Measurements from ENCODE around the gene ZMYM2. TPM values are rescaled to one million over a fixed set of nuclear protein-coding genes. Genes with fewer than 3 reads are reported as not detected.

The ZMYM2 gene
- total and polyA plus RNA-seq, 2 donors (not counting 3 experiments of a cell fraction or from before 2014, with no cell fraction given) = 14.7 to 75.3 TPM

- POLR2A ChIA-PET = no interaction called here
- BruUV-seq (replicated peaks) = no TSS peak
Observed at GRCh38 chr13:20000062-20000552, 41.6 kb downstream of the ZMYM2 start.

More at GRCh38 chr13:20000062-20000552, 41.6 kb downstream of the ZMYM2 start:
- dilution Hi-C loops (cut with MboI; ENCODE audit: extremely low pct_ligation_motif_present, low sequenced_read_pairs) = no loop called here
- Histone ChIP-seq H3K36me3 (ENCODE audit: control insufficient read depth in 2 of 2, extremely low read depth in 1 of 2, insufficient read depth in 2 of 2, low read length in 2 of 2) (peaks cover 4% of the 10 kb centered on the region in 2 experiments), H3K27me3 (ENCODE audit: control insufficient read depth in 2 of 2, insufficient read depth in 2 of 2, low read length in 2 of 2) (no peaks in the 10 kb centered on the region), H4K20me1 (replicated peaks; ENCODE audit: control insufficient read depth, extremely low read depth, insufficient read depth, low read length) (peaks cover 6% of the 10 kb centered on the region), H3K9ac (replicated peaks; ENCODE audit: extremely low read depth, insufficient read depth, low read length) (no peak overlapping the region), H3K9me1 (replicated peaks; ENCODE audit: control insufficient read depth, extremely low read depth, insufficient read depth, low read length) (no peaks in the 10 kb centered on the region), H3K79me2 (ENCODE audit: control insufficient read depth, insufficient read depth, low read length) (peaks cover 46% of the 10 kb centered on the region), H3K4me3 (replicated peaks in 1 of 3; ENCODE audit: insufficient read depth in 1 of 3, low read depth in 1 of 3, low read length in 3 of 3) (no peak overlapping the region), H3K27ac (ENCODE audit: insufficient read depth, low read depth, low read length) (no peak overlapping the region), H2AFZ (ENCODE audit: low read depth, low read length) (no peak overlapping the region), H3K9me3 (replicated peaks; ENCODE audit: control insufficient read depth, insufficient read depth, low read length) (no peaks in the 10 kb centered on the region), H3K4me2 (ENCODE audit: insufficient read depth, low read length) (no peak overlapping the region), H3K4me1 (ENCODE audit: control insufficient read depth, extremely low read depth, insufficient read depth, low read length) (no peaks in the 10 kb centered on the region)
- DNase-seq (ENCODE audit: low read depth, low spot score) (no peak), FAIRE-seq (no peak)
- CTCF ChIA-PET = no interaction called here
- no peak for TF ChIP-seq MYC (IDR thresholded peaks at IDR 0.05; ENCODE audit: low read depth, low read length)
- no peak for TF ChIP-seq FOS (IDR thresholded peaks at IDR 0.05; ENCODE audit: borderline replicate concordance, insufficient read depth, low read length)
- no peak for TF ChIP-seq GATA2 (IDR thresholded peaks at IDR 0.05; ENCODE audit: insufficient read depth, insufficient read length, low read depth, low read length)
- TF ChIP-seq JUN (IDR thresholded peaks at IDR 0.05; ENCODE audit: borderline replicate concordance, insufficient read depth, insufficient read length, low read depth) = no peak
- TF ChIP-seq MAX (IDR thresholded peaks at IDR 0.05; ENCODE audit: insufficient read depth, insufficient read length) = no peak
- TF ChIP-seq EZH2 (IDR thresholded peaks at IDR 0.05; ENCODE audit: borderline replicate concordance, low read depth, low read length, severe bottlenecking) = no peak
- no peak for TF ChIP-seq CTCF (IDR thresholded peaks at IDR 0.05; ENCODE audit: extremely low read depth in 1 of 2, insufficient read depth in 1 of 2, low read depth in 1 of 2, low read length in 2 of 2)
- intact Hi-C loops (cut with micrococcal nuclease) = no loop called here
